ENCODE data around the gene HDAC4. TPM values are rescaled to one million over a fixed set of nuclear protein-coding genes. Genes with fewer than 3 reads are reported as not detected.

HDAC4 gene
- total RNA-seq, 1 donor from 2014 or later = 11.8 TPM

DNA sequence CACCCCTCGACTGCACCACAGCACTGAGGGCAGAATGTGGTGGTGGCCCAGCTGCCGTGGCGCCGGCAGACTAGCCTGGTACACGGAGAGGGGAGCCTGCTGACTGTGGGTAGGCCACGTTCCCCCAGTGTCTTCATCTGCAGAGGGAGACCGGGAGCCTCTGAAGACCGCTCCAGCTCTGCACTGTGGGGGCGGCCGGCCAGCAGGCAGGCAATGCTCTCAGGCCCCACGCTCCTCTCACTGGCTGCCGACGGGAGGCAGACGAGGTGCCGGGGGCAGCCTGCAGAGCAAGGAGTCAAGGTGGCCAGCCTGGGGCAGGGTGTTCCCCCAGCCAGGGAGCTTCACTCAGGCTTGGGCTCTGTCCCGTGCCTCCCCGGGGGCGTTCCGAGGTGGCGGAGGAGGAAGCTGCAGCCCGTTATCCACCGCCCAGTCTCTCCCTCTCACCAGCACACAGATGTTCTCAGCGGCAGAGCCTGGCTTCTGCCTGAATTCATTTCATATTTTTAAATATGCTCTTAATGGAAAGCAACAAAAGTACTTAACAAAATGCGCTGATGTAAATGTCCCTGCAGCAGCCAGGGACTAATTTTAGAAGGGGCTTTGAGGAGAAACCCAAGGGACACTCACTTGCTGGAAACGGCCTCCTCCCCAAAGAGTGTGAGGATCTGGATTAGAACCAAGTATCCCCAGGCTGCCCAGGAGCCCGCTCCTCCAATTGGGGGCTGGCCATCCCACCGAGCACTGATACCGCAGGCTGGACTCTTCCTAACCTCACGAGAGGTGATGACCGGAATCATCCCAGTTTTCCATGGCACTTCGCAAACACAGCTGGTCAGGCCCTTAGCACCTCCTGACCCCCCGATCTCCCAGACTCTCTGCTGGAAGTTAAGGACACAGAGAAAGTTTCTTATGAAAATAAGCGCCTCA, 87.8 kb downstream of the HDAC4 start:
- H3K4me1 Mint-ChIP-seq (ENCODE audit: low read depth, unreplicated experiment) = peaks cover 2% of the 10 kb centered on the region
- Histone ChIP-seq H3K36me3 (ENCODE audit: insufficient read depth, low read length) (no peaks in the 10 kb centered on the region), H4K20me1 (ENCODE audit: insufficient read depth, low read length) (peaks cover 14% of the 10 kb centered on the region), H3K4me3 (ENCODE audit: insufficient read depth, low read depth, low read length) (no peak overlapping the region), H2AFZ (ENCODE audit: low read depth, low read length) (no peak overlapping the region), H3K27ac (ENCODE audit: low read depth, low read length) (no peak overlapping the region), H3K9me3 (ENCODE audit: insufficient read depth, low read depth, low read length) (no peaks in the 10 kb centered on the region), H3K9ac (ENCODE audit: low read length) (no peak overlapping the region), H3K79me2 (ENCODE audit: insufficient read depth, low read length) (peaks cover 6% of the 10 kb centered on the region), H3K27me3 (ENCODE audit: insufficient read depth, low read length) (no peaks in the 10 kb centered on the region), H3K4me1 (ENCODE audit: insufficient read depth, low read length) (peaks cover 10% of the 10 kb centered on the region), H3K4me2 (ENCODE audit: low read length) (no peak overlapping the region)
- H3K36me3 Mint-ChIP-seq (ENCODE audit: low read depth, unreplicated experiment) = peaks cover 4% of the 10 kb centered on the region
- peaks cover 13% of the 10 kb centered on the region for H3K9me3 Mint-ChIP-seq (ENCODE audit: unreplicated experiment)
- no peak for TF ChIP-seq EZH2 (IDR thresholded peaks at IDR 0.05; ENCODE audit: insufficient read depth, low read length)
- TF ChIP-seq, protein P1, sequence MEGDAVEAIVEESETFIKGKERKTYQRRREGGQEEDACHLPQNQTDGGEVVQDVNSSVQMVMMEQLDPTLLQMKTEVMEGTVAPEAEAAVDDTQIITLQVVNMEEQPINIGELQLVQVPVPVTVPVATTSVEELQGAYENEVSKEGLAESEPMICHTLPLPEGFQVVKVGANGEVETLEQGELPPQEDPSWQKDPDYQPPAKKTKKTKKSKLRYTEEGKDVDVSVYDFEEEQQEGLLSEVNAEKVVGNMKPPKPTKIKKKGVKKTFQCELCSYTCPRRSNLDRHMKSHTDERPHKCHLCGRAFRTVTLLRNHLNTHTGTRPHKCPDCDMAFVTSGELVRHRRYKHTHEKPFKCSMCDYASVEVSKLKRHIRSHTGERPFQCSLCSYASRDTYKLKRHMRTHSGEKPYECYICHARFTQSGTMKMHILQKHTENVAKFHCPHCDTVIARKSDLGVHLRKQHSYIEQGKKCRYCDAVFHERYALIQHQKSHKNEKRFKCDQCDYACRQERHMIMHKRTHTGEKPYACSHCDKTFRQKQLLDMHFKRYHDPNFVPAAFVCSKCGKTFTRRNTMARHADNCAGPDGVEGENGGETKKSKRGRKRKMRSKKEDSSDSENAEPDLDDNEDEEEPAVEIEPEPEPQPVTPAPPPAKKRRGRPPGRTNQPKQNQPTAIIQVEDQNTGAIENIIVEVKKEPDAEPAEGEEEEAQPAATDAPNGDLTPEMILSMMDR (IDR thresholded peaks at IDR 0.05; ENCODE audit: insufficient read depth, low read depth, low read length) = no peak
- no peaks in the 10 kb centered on the region for H3K27me3 Mint-ChIP-seq (ENCODE audit: low read depth, unreplicated experiment)
- FAIRE-seq (no peak), DNase-seq (ENCODE audit: low read depth) (no peak)
- no peak overlapping the region for H3K27ac Mint-ChIP-seq (ENCODE audit: unreplicated experiment)
- H3K4me3 Mint-ChIP-seq (ENCODE audit: unreplicated experiment) = no peak overlapping the region

DNA sequence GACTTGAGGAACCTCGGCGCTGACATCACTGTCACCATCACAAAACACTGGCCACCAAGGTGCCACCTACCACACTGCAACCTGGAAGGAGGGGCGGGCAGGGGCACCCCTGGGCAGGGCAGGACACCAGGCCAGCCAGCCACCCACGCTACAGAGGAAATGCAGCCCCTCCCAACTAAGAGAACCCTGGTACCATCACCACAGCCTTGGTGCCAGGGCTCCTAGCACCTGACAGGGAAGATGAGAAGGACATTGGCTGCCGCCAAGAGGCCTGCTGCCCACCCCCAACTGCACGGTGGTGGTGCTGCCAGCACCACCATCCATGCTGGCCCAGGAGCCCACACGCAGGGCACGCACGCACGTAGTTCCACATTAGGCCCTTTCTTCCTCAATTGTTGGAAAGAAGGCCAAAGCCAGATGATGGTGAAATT, 88.7 kb downstream of the HDAC4 start:
- Histone ChIP-seq H3K9me3 (ENCODE audit: insufficient read depth, low read depth, low read length) (no peaks in the 10 kb centered on the region), H4K20me1 (ENCODE audit: insufficient read depth, low read length) (peaks cover 14% of the 10 kb centered on the region), H3K36me3 (ENCODE audit: insufficient read depth, low read length) (no peaks in the 10 kb centered on the region), H3K27me3 (ENCODE audit: insufficient read depth, low read length) (no peaks in the 10 kb centered on the region), H3K4me1 (ENCODE audit: insufficient read depth, low read length) (peaks cover 5% of the 10 kb centered on the region), H3K4me2 (ENCODE audit: low read length) (no peak overlapping the region), H3K4me3 (ENCODE audit: insufficient read depth, low read depth, low read length) (no peak overlapping the region), H3K27ac (ENCODE audit: low read depth, low read length) (no peak overlapping the region), H2AFZ (ENCODE audit: low read depth, low read length) (no peak overlapping the region), H3K9ac (ENCODE audit: low read length) (no peak overlapping the region), H3K79me2 (ENCODE audit: insufficient read depth, low read length) (peaks cover 6% of the 10 kb centered on the region)
- DNase-seq (ENCODE audit: low read depth) (no peak), FAIRE-seq (no peak)
- H3K36me3 Mint-ChIP-seq (ENCODE audit: low read depth, unreplicated experiment) = peaks cover 8% of the 10 kb centered on the region
- H3K27me3 Mint-ChIP-seq (ENCODE audit: low read depth, unreplicated experiment) = no peaks in the 10 kb centered on the region
- H3K4me3 Mint-ChIP-seq (ENCODE audit: unreplicated experiment) = no peak overlapping the region
- H3K4me1 Mint-ChIP-seq (ENCODE audit: low read depth, unreplicated experiment) = peaks cover 2% of the 10 kb centered on the region
- peaks cover 13% of the 10 kb centered on the region for H3K9me3 Mint-ChIP-seq (ENCODE audit: unreplicated experiment)
- TF ChIP-seq, protein P1 (IDR thresholded peaks at IDR 0.05; ENCODE audit: insufficient read depth, low read depth, low read length) = no peak
- TF ChIP-seq EZH2 (IDR thresholded peaks at IDR 0.05; ENCODE audit: insufficient read depth, low read length) = no peak
- H3K27ac Mint-ChIP-seq (ENCODE audit: unreplicated experiment) = no peak overlapping the region
